ENCODE results near the gene LONRF2.
"Not testable (repeated sequence)": the region's sequence is repeated elsewhere in the genome, so short reads cannot be mapped to it uniquely, and the experiment has no call there.

LONRF2 gene

DNA sequence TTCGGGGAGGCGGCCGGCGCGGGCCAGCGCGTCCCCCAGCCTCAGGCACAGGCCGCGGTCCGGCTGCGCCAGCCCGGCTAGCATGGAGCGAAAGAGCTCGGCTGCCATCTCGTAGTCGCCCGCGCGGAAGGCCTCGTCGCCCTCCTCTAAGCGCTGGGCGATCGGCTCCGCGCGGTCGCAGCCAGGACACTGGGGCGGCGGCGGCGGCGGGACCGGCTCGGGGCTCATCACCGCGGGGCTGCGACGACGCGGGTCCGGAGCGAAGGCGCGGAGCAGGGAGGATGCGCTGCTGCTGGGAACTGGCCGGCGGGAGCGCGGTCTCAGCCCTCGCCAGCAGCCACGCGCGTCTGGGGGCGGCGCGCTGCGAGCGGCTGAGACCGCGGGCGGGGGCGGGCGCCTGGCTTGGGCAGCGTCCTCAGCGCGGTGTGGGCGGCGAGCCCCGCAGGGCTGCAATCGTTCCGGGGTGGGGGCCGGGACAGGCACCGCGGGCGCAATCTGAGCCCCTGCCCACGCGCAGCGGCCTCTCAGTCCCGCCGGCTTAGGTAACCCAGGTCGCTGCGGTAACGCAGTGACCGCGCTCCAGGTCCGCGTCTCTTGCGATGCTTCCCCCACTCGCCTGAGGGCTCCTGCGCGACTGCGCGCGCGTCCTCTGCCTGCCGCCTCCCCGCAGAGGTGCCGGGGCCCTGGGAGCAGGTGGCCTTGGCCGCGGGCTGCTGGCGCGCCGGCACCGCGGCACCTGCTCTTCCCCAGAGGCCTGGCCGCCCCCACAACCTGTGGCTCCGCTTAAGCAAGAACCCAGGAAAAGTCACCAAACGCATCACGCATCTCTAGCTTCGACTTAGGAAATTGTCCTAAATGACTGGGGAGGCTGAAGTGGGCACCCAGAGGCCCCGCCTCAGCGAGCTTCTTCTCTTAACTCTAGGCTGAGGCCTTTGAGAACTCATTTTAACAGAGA lies at the start of gene LONRF2:
Gene LONRF2 (minus strand): TSS at position 636 of the 955 bp plus-strand sequence. CDS start 408 bp downstream, at position 228.
- no peak for DNase-seq

DNA sequence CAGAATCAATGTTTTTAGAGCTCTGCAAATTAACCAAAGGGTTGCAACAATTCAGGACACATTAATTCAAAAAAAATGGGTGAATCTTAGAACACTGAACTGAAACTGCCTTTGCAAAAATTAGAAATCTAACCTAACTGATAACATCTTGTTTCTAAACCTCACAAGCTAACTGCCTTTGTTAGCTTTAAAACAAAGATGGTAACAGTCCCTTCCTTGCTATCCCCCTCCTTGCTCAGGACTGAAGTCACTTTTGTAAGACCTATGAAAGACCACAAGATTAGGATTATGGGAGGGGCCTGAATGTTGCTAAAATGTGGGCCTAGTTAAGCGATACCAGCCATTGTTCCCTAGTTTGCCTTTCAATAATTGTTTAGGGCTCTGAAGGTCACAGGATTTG lies 44.9 kb upstream of the LONRF2 start:
- no peak for DNase-seq

DNA sequence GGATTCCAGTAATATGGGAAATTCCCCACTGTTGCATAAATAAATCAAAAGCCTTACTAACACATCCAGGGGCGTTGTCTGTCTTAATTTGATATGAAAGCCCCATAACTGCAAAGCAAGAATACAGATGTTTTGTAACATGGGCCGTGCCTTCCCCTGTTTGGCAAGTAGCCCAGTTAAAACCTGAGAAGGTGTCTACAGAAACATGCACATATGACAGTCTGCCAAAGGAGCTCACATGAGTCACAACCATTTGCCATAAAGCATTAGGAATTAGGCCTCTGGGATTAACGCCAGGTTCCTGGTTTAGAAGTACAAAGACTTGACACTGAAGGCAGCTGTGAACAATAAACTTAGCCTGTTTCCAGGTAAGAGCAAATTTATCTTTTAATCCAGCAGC lies 43.1 kb upstream of the LONRF2 start:
- no peak for DNase-seq

DNA sequence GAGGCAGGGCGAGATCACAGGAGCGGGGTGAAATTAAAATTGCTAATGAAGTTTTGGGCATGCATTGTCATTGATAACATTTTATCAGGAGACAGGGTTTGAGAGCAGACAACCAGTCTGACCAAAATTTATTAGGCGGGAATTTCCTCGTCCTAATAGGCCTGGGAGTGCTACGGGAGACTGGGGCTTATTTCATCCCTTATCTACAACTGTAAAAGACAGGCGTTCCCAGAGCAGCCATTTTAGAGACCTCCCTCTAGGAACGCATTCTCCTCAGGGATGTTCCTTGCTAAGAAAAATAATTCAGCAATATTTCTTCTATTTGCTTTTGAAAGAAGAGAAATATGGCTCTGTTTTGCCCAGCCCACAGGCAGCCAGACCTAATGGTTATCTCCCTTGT lies 40.0 kb upstream of the LONRF2 start:
- DNase-seq, result not testable (repeated sequence)

DNA sequence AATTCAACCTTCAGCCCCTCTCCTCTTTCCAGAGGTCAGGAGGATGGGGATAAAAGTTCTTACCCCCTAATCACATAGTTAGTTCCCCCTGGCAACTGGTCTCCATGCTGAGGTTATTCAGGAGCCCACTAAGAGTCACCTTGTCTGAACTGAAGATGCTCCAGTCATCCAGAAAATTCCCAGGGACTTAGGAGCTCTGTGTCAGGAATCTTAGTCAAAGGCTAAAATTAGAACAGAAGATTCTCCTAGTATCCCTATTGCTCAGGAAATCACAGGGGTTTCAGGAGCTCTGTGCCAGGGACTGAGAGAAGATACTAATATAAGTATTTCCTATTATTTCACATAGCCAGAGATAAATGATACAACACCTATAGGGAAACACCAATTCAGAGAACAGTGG lies 37.3 kb upstream of the LONRF2 start:
- no peak for DNase-seq

DNA sequence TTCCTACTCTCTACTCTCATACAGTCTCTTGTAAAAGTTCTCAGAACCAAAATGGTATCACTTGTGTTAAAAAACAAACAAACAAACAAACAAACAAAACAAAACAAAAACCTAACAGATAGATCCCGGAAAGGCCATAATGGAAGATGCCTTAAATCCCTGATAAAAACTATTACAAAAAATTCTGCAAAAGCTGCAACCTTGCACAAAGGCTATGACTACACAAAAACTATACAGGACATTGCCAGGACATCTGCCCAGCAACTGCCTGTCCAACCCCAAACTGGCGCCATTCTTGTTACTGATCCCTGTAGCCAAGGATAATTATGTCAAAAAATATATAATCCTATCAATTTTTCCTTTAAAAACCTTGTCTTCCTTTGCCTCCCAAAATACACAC lies 36.3 kb upstream of the LONRF2 start:
- DNase-seq, result no peak

DNA sequence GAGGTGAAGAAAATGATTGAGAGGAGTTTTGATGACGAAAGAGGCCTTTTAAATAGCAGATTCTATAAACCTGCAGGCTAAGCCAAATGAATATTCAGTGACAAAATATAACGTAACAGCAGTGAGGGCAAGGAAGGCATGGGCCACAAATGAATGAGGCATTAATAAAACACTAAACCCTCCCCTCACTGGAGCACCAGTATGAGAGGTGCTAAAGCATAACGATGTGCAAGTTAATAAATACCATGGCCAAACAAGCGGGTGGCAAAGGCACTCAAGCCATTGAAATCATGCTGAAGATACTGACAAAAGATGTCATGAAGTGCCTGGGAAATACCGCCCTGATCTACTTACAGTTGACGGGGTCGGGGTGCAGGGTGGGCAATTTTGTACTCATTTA lies 30.2 kb upstream of the LONRF2 start:
- DNase-seq, result no peak

DNA sequence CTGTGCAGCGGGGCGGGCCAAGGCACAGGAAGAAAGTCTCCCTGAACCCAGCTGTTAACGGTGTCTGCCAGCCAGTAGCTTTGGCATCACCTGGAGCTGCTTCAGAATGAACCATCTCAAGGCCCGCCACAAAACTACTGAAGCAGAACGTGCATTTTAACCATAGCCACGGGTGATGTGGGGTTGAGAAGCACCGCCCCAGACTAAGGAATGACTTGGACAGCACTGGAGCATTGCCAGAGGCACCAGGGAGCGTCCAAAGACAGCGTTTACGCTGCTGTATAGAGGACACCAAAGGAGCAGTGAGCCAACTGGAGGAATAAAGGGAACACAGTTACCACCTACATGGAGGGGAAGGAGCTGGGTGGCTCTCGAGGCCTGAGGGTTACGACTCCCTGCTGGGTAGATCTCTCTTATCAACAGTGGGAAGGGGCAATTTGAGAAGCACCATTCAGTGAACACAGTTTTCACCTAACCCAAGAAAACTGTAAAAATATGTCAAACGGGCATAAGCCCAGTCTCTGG lies 28.4 kb upstream of the LONRF2 start:
- no peak for DNase-seq

DNA sequence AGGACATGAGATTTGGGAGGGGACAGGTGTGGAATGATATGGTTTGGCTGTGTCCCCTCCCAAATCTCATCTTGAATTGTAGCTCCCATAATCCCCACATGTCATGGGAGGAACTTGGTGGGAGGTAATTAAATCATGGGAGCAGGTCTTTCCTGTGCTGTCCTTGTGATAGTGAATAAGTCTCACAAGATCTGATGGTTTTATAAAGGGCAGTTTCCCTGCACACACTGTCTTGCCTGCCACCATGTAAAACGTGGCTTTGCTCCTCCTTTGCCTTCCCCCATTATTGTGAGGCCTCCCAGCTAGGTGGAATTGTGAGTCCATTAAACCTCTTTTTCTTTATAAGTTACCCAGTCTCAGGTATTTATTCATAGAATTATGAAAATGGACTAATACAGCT lies 22.8 kb upstream of the LONRF2 start:
- DNase-seq, result not testable (repeated sequence)

DNA sequence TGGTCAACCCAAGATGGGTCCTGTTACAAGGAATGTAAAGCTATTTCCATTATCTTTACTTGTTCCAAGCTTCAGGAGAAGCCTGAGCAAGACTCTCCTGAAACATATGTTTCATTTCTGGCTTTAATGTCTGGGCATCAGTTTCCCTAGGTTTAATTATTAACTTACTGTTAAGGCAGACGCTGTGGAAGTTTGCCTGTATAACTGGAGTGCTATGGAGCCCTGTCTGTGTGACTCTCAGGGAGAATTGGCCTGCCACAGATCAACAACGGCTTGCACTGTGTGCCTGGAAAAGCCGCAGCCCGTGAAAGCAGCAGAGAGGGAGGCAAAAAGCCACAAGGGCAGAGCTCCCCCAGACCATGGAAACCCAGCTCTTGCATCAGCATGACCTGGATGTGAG lies 22.1 kb upstream of the LONRF2 start:
- no peak for DNase-seq

DNA sequence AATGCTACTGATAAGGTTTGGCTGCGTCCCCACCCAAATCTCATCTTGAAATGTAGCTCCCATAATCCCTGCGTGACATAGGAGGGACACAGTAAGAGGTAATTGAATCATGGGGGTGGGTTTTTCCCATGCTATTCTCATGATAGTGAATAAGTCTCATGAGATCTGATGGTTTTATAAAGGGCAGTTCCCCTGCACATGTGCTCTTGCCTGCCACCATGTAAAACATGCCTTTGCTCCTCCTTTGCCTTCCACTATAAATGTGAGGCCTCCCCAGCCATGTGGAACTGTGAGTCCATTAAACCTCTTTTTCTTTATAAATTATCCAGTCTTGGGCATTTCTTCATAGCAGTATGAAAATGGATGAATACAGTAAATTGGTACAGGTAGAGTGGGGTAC lies 20.2 kb upstream of the LONRF2 start:
- DNase-seq, result not testable (repeated sequence)

DNA sequence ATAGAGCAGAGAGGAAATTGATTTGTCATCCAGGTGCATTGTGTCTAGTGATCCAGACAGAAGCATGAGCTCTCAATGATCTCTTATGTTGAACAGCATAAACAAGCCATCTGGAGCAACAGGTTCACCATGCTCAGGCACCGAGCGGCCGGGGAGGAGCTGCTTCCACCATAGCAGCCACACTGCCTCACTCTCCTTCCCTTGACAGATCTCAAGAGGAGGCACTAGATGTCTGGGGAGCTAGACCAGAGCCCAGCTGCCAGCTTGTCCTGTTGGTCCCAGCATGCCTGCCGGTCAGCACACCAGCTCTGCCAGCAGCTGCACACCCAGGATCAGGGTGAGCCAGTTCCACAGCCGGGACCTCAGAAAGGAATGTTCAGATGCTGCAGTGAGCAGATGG lies 17.5 kb upstream of the LONRF2 start:
- no peak for DNase-seq

DNA sequence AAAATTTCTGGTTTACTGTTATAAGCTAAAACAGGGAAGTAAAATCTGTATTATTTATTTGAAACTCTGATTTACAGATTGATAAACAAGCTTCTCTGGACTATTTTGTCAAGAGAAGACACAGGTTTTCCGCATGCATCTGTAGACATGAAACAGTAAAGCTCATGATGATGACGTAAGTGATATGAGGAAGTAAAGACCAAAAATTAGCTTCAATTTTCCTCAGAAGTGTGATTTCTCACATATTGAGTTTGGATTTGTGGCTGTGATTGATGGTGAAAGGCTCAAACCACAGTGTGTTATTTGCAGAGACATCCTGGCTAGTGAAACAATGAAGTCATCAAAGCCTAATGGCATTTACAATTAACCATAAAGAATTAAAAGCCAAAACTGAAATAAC lies 12.6 kb upstream of the LONRF2 start:
- DNase-seq, result no peak

DNA sequence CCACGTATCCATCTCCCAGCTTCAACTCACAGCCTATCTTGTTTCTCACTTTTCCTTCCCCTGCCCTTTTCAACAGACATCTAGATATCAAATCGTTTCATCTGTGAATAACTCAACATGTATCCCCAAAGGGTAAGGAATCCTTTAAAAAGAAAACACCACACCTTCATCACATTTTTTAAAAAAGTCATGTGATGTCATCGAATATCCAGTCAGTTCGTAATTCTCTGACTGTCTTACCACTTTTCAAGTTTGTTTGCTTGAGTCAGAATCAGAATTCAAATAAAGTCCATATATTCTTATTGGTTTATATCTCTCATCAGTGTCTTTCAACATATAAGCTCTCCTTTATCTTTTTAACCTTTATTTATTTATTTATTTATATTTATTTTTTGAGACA lies 5.4 kb upstream of the LONRF2 start:
- DNase-seq, result no peak

DNA sequence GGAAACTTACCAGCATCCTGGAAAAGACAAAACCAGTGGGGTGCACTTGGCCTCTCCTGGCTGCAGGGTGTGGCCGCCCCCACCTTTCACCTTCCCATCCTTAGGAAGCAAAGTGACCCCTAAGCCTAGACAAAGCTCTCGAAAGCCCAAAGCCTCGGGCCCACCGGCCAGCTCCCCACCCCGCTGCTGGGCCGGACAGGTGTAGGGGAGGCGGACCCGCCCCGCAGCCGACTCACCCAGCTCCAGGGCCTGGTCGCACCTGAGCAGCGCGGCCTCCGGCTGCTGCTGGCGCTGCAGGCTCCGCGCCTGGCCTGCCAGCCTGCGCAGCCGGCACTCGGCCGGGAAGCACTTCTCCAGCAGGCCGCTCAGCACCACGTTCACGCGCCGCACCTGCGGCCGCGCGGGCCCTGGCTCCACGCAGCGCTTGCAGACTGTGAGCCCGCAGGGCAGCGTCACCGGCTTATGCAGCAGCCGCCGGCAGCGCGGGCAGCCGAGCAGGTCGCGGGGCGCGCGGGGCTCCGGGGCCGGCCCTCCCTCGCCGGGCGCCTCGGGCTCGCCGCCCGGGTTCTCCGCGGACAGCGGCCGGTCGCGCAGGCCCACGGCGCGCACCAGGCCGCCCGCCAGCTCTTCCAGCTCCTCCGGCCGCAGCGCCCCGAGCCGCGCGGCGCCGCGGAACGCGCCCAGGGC lies 979 bp downstream of the LONRF2 start:
- DNase-seq, result no peak

DNA sequence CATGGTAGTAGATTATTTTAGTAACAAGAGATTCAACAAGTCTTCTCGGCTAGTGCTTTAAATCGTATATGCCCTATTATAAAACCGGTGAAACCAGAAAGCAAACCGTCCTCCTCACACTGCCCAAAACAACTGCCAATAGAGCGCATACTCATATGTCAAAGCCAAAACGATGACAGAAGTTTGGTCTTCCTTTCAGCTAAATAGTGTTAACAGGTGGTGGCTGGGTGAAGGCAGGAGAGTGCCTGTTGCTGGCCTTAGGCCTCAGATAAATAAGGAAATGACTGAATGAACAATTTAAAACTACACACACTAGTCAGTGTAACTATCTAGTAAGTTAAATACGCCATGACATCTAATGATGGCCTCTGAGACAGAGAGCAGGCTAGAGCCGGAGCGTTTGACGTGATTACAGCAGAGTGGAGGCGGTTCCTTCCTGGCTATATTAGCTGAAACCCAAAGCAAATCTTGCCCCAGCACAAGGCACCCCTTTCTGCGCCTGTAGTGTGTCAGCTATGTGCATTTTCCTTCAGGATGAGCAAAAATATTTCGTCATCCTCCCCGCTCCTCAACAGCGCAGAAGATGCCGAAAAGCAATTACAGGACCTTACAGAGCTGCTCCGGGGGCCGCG lies 1.6 kb downstream of the LONRF2 start:
- DNase-seq, result no peak

DNA sequence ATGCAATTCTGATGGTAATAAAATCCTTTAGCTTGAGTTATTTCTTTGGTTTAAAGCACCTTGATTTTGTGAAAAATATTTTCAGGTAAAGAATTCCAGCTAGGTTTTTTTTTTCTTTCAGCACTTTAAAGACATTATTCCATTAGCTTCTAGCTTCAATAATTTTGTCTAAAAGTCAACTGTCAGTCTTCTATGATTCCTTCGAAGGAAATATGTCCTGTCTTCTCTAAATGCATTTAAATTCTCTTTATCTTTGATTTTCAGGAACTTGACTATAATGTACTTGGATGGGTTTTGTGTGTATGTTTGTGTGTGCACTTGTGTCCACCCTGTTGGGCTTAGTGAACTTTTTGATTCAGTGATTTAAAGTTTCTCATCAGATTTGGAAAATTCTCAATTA lies 4.7 kb downstream of the LONRF2 start:
- DNase-seq, result no peak

DNA sequence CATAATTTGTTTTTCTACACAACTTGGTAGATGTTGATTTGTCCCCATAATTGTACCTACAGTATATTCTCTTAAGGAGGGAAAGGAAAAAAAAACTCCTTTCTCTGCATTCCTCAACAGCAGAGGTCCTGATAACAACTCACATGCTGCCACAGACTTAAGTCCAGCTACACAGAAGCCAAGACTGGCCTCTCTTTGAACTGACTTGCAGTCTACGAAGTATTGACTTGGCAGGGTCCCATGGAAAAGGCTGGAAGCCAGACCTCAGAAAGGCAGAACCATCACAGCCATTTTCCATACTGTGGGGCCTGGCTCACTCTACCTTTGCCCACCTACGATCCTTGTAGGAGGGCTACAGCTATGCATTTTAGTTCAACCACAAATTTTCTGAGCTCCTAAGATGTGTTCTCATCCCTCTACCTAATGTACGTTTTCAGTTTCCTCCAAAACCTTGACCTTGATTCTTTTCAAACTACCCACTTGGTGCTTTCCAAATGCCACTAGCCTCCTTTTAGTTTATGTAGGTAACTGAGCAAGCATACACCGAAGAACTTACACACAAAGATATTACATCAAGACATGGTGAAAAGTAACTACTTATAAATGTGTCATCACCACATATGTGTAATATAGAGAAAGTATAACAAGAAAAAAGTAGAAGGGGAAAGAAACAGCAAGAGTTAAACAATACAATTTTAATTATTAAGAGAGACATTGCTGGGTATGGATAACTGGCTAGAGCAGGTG lies 12.2 kb downstream of the LONRF2 start:
- no peak for DNase-seq

DNA sequence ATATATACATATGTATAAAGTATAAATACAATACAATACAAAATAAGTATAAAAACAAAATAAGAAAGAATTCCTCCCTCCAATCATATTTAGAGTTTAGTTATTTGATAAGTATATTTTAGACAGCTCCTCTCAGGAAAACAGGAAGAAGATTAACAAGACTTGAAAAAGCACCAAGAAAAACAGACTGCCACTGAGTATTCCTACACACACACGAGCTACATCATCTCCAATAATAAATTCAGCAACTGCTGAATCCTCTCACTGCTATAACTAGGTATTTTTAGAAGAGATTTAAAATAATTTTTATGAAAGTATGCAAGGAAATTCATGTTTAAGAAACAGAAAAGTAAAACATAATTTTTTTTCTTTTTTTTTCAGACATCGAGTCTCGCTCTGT lies 13.0 kb downstream of the LONRF2 start:
- DNase-seq, result no peak

DNA sequence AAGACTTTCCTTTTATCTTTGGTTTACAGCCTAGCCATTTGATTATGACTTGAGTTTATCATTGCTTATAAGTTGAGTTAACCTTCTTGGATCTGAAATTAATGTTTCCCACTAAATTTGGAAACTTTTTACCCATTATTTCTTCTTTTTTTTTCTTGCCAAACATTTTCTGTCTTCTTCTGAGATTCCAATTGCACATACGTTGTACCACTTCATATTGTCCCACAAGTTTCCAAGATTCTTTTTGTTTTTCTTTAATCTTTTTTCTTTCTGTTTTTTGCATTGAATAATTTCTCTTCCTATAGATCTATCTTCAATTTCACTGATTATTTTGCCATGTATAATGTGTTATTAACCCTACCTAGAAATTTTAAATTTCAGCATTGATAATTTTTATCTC lies 18.6 kb downstream of the LONRF2 start:
- no peak for DNase-seq

DNA sequence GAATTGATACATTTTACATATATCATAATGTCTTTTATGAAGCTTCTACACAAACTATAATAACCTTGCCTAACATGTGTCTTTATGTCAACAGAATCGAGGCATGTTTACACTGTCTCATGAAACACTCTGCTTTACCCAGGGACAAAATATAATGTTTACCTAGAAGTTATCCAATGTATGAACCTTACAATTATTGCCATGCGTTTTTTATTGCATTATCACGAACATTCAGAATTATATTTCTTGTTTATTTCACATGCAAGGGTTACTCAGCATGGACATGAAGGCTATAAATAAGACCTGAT lies 19.8 kb downstream of the LONRF2 start:
- no peak for DNase-seq

DNA sequence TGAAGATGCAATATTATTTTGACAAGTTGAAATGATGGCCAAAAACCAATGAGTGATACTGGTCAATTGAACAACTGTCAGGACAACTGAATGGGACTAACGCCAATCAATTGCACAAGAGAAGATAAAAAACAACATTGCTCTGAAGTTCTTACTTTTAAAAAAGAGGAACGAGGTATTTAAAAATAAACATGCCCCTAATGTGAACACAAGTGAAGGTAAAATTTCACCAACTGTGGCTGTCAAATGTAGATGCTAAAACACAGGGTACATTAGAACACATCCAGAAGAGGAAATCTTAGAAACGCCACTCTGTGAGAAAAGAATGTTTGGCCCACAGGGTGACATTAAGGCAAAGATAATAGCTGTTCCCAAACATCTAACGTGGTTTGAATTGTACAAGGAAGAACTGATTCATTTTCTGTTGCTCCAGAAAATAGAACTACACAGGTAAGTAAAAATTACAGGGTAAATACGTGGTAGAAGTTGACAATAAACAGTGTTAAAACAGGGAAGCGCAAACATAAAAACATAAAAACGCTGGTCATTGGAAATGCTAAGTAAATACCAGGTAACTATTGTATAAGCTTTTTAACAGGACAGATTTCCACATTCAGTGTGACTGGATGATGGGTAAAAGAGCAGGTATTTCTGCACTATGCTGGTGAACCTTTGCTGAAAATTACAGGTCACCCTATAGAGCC lies 20.3 kb downstream of the LONRF2 start:
- DNase-seq, result no peak
